Suprapubic skin (tissue), 3 donors: Measurements from ENCODE around the gene S1PR4.

Experiments
- CTCF ChIP-seq, 2 donors: fragments of 200-600 bp in 1 of 2; fragments of 450-650 bp in 1 of 2; sonication (generic) in 1 of 2; IDR thresholded peaks; one replicate each; pipeline ENCODE4 v1.5.1; 2016 to 2019; ENCODE audit warnings: antibody characterized with exemption in 2 of 2, mild to moderate bottlenecking in 1 of 2, moderate library complexity in 1 of 2
- POLR2A ChIP-seq, 2 donors: fragments of 450-650 bp; IDR thresholded peaks; one replicate each; pipeline ENCODE4 v1.6.1; 2017; ENCODE audit warnings: antibody characterized with exemption in 2 of 2, mild to moderate bottlenecking in 2 of 2, moderate library complexity in 2 of 2

GRCh38 chr19:3176715-3177501 lies 1.7 kb upstream of the S1PR4 start:
- TF ChIP-seq CTCF (IDR thresholded peaks at IDR 0.05) (no peak), POLR2A (IDR thresholded peaks at IDR 0.05) (no peak)
